Mesothelial cell of epicardium (in vitro differentiated cells): ENCODE results near the gene UQCRC1. TPM values are rescaled to one million over a fixed set of nuclear protein-coding genes. Genes with fewer than 3 reads are reported as not detected.

Experiments
- DNase-seq, 2 experiments: peaks; one replicate each; pipeline ENCODE4 v3.0.0; 2021; ENCODE audit warnings: low spot score in 2 of 2; ENCODE audit not compliant: unreplicated experiment in 2 of 2
- H3K27ac Mint-ChIP-seq: 2 replicates; pipeline ENCODE4 v1.8.0; 2021; ENCODE audit warnings: mixed read lengths
- H3K27me3 Mint-ChIP-seq: 2 replicates; pipeline ENCODE4 v1.8.0; 2021; ENCODE audit warnings: low read depth, mixed read lengths
- H3K36me3 Mint-ChIP-seq: 2 replicates; pipeline ENCODE4 v1.8.0; 2021; ENCODE audit warnings: mixed read lengths
- H3K4me1 Mint-ChIP-seq: 2 replicates; pipeline ENCODE4 v1.8.0; 2021; ENCODE audit warnings: mixed read lengths
- H3K4me3 Mint-ChIP-seq: 2 replicates; pipeline ENCODE4 v1.8.0; 2021; ENCODE audit warnings: mild to moderate bottlenecking, moderate library complexity, mixed read lengths
- H3K9me3 Mint-ChIP-seq: 2 replicates; pipeline ENCODE4 v1.8.0; 2021; ENCODE audit warnings: mixed read lengths
- CTCF ChIP-seq: fragments of 200-600 bp; sonication (generic); IDR thresholded peaks from one replicate; pipeline ENCODE4 v1.5.0; 2021; ENCODE audit warnings: antibody characterized with exemption; ENCODE audit not compliant: unreplicated experiment
- total RNA-seq: library from RNA; stranded (reverse); gene quantifications from 3 replicates; pipeline ENCODE4 v1.2.1, GENCODE V29; 2021

UQCRC1 gene
- total RNA-seq, 1 donor from 2014 or later, result 171 TPM

DNA sequence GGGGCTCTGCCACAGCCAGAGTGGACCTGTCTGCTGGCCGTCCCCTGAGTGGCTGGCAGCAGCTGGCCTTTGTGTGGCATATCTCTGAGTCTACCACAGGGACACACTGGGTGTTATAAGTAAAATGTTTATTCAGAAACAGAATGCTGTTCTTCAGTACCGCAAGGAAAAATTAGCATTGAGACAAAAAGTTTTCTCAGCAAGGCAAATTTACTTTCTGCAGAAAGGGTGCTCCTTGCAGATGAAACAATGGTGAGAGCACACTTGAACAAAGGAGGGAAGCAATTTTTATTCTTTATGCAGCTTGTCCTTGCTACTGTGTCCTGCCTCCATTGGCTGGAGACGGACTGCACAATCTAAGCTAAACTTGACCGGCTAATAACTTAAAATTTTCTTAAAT lies 8.1 kb upstream of the UQCRC1 start:
- no peak overlapping the region for H3K4me3 Mint-ChIP-seq
- H3K4me1 Mint-ChIP-seq, result no peaks in the 10 kb centered on the region
- no peak overlapping the region for H3K27ac Mint-ChIP-seq
- H3K36me3 Mint-ChIP-seq, result peaks cover 12% of the 10 kb centered on the region
- no peaks in the 10 kb centered on the region for H3K27me3 Mint-ChIP-seq
- DNase-seq, result no peak
- peaks cover 7% of the 10 kb centered on the region for H3K9me3 Mint-ChIP-seq
- no peak for TF ChIP-seq CTCF

GRCh38 chr3:48614044-48614443 lies 4.6 kb upstream of the UQCRC1 start:
- H3K27me3 Mint-ChIP-seq, result peaks cover 5% of the 10 kb centered on the region
- peaks cover 7% of the 10 kb centered on the region for H3K9me3 Mint-ChIP-seq
- no peak overlapping the region for H3K4me3 Mint-ChIP-seq
- peaks cover 5% of the 10 kb centered on the region for H3K4me1 Mint-ChIP-seq
- peaks cover 11% of the 10 kb centered on the region for H3K36me3 Mint-ChIP-seq
- DNase-seq, result no peak
- TF ChIP-seq CTCF, result no peak
- H3K27ac Mint-ChIP-seq, result no peak overlapping the region

DNA sequence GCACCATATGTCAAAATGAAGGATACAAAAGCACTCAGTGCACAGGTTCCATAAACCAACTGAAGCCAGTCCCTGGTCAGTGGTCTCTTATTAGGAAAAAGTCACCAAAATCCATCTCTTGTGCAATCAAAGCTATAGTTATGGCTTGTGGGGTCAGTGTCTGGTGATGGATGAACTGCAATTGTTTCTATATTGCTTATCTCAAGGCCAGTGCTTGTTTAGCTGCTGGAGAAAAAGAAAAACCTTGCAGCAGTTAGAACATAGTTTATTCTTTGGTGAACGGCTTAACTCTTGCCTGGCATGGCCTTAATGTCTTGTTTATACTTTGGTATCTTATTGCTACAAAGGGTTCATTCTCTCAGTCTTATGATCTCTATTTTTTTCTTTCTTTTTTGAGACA lies 2.9 kb upstream of the UQCRC1 start:
- peaks cover 15% of the 10 kb centered on the region for H3K4me1 Mint-ChIP-seq
- DNase-seq, result no peak
- peaks cover 10% of the 10 kb centered on the region for H3K36me3 Mint-ChIP-seq
- no peak overlapping the region for H3K27ac Mint-ChIP-seq
- peaks cover 3% of the 10 kb centered on the region for H3K9me3 Mint-ChIP-seq
- no peak overlapping the region for H3K4me3 Mint-ChIP-seq
- H3K27me3 Mint-ChIP-seq, result peaks cover 5% of the 10 kb centered on the region
- no peak for TF ChIP-seq CTCF

DNA sequence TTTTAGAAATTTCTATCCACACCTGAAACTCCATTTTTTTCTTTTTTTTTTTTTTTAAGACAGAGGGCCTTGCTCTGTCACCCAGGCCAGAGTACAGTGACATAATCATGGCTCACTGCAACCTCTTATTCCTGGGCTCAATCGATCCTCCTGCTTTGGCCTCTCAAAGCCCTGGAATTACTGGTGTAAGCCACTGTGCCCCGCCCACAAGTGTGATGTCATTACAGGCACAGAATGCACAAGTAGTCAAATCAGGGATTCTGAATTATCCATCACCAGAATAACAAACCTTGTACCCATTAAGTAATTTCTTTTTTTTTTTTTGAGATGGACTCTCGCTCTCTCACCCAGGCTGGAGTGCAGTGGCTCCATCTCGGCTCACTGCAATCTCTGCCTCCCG lies 1.9 kb downstream of the UQCRC1 start:
- TF ChIP-seq CTCF, result no peak
- H3K9me3 Mint-ChIP-seq, result no peaks in the 10 kb centered on the region
- no peak for DNase-seq
- H3K27ac Mint-ChIP-seq, result no peak overlapping the region
- peaks cover 5% of the 10 kb centered on the region for H3K27me3 Mint-ChIP-seq
- peaks cover 15% of the 10 kb centered on the region for H3K4me1 Mint-ChIP-seq
- H3K4me3 Mint-ChIP-seq, result no peak overlapping the region
- peaks cover 17% of the 10 kb centered on the region for H3K36me3 Mint-ChIP-seq

- peaks cover 26% of the 10 kb centered on the region for H3K4me1 Mint-ChIP-seq
- no peaks in the 10 kb centered on the region for H3K27me3 Mint-ChIP-seq
- H3K4me3 Mint-ChIP-seq, result no peak overlapping the region
- DNase-seq, result no peak
- no peak for TF ChIP-seq CTCF
- H3K27ac Mint-ChIP-seq, result no peak overlapping the region
- H3K36me3 Mint-ChIP-seq, result peaks cover 19% of the 10 kb centered on the region
- no peaks in the 10 kb centered on the region for H3K9me3 Mint-ChIP-seq
Observed at GRCh38 chr3:48601622-48601994, 7.8 kb downstream of the UQCRC1 start.
